GM19193 (cell line): ENCODE measurements around the gene HSD17B12.

Experiments
- POLR2A ChIP-seq: IDR thresholded peaks from 4 replicates; pipeline ENCODE4 v1.6.1; 2011; ENCODE audit not compliant: insufficient read depth, insufficient read length; ENCODE audit errors: extremely low read depth

The HSD17B12 gene

DNA sequence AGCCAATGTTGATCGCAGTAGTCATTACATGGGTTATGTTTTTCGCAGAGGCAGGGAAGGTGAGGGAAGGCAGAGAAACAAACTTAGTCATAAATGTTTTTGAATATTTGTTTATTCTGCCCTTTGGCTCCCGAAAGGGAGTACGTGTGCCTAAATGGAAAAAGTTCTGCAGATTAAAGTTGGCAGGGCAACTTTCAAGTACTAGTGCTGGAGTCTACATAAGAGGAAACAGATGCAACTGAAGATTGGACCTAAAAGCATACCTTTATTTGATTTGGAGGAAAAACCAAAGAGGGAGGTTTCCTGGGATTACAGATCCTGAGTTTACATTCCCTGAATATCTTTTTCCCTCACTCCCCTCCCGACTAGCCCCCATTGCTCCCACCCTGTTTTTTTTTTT, 5.7 kb downstream of the HSD17B12 start:
- TF ChIP-seq POLR2A, result no peak

GRCh38 chr11:43687120-43687791, 6.7 kb downstream of the HSD17B12 start:
- TF ChIP-seq POLR2A, result no peak

GRCh38 chr11:43688394-43688793, 7.9 kb downstream of the HSD17B12 start:
- TF ChIP-seq POLR2A, result no peak

- TF ChIP-seq POLR2A, result no peak
Observed at GRCh38 chr11:43689167-43689566, 8.6 kb downstream of the HSD17B12 start.

- no peak for TF ChIP-seq POLR2A
Observed at GRCh38 chr11:43690929-43691725, 10.6 kb downstream of the HSD17B12 start.

GRCh38 chr11:43691806-43692205, 11.3 kb downstream of the HSD17B12 start:
- TF ChIP-seq POLR2A, result no peak

GRCh38 chr11:43693069-43693468, 12.5 kb downstream of the HSD17B12 start:
- TF ChIP-seq POLR2A, result no peak

GRCh38 chr11:43693731-43694130, 13.2 kb downstream of the HSD17B12 start:
- no peak for TF ChIP-seq POLR2A

- TF ChIP-seq POLR2A, result no peak
Observed at GRCh38 chr11:43694477-43694876, 13.9 kb downstream of the HSD17B12 start.

DNA sequence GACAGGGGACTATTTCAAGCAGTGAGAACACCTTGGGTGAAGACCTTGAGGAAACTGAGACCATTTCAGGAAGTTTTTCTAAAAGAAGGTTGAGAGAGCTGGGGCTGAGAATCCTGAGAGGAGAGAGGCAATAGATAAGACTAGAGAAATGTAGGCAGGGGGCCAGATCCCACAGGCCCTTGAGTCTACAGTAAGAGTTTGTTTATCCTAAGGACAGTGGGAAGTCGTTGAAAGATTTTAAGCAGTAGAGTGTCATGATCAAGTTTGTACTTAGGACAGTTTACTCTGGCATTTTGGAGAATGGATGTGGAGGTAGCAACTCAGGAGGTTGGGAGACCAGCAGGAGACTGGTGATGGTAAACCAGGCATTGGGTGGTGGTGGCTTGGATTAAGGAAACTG, 17.1 kb downstream of the HSD17B12 start:
- TF ChIP-seq POLR2A, result no peak

GRCh38 chr11:43699870-43700269, 19.3 kb downstream of the HSD17B12 start:
- TF ChIP-seq POLR2A, result no peak

GRCh38 chr11:43706631-43707030, 26.1 kb downstream of the HSD17B12 start:
- TF ChIP-seq POLR2A, result no peak

GRCh38 chr11:43708776-43709175, 28.2 kb downstream of the HSD17B12 start:
- TF ChIP-seq POLR2A, result no peak

GRCh38 chr11:43709689-43710088, 29.2 kb downstream of the HSD17B12 start:
- no peak for TF ChIP-seq POLR2A

DNA sequence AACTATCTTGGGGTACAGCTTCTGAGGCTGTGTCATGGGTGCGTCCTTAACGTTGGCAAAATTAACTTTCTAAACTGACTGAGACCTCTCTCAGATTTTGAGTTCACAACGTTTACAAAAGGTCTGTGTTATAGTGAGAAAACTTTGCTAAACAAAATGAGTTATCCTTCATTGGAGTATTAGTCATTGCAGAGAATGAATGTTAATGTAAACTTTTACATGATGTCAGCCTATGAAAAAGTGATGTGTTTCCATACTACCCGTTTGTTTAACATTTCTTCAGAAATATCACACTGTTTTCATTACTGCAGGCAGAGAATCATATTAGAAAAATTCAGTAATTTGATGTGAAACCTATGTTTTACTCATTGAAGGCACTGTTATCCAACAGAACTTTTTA, 32.1 kb downstream of the HSD17B12 start:
- no peak for TF ChIP-seq POLR2A

GRCh38 chr11:43718373-43718772, 37.8 kb downstream of the HSD17B12 start:
- no peak for TF ChIP-seq POLR2A
